Psoas muscle (tissue), 8 donors: ENCODE measurements around the gene RPS27. TPM values are rescaled to one million over a fixed set of nuclear protein-coding genes. Genes with fewer than 3 reads are reported as not detected.

ENCODE experiments used
- ATAC-seq, 4 donors: fragments of 200-7000 bp; cut with Tn5 transposase; one replicate each; pipeline ENCODE4 v1.9.1; 2020; ENCODE audit warnings: moderate library complexity in 3 of 4, mild to moderate bottlenecking in 2 of 4
- DNase-seq, 2 donors: peaks; one replicate each; pipeline ENCODE4 v3.0.0-alpha.2; 2020
- H3K27ac ChIP-seq: fragments of 200-600 bp; one replicate; pipeline ENCODE4 v1.8.0; 2022
- H3K27me3 ChIP-seq, 3 donors: fragments of 200-600 bp in 1 of 3; one replicate each; pipeline versions ENCODE4 v1.6.1 to v1.8.0; 2013 to 2022; ENCODE audit warnings: low read length in 2 of 3, mild to moderate bottlenecking in 2 of 3, moderate library complexity in 1 of 3; ENCODE audit not compliant: insufficient read depth in 3 of 3
- H3K36me3 ChIP-seq, 2 donors: fragments of 200-600 bp in 1 of 2; one replicate each; pipeline versions ENCODE4 v1.6.1 to v1.8.0; 2013 to 2022; ENCODE audit warnings: low read depth in 1 of 2, mild to moderate bottlenecking in 1 of 2, moderate library complexity in 1 of 2; ENCODE audit not compliant: insufficient read depth in 1 of 2
- H3K4me1 ChIP-seq: fragments of 200-600 bp; one replicate; pipeline ENCODE4 v1.8.0; 2022
- H3K4me3 ChIP-seq: fragments of 200-600 bp; one replicate; pipeline ENCODE4 v1.8.0; 2022; ENCODE audit warnings: mild to moderate bottlenecking
- H3K9me3 ChIP-seq: fragments of 200-600 bp; one replicate; pipeline ENCODE4 v1.8.0; 2022
- WGBS, 3 donors: extraction: QIAGEN DNeasy Blood & Tissue Kit; methylation state at CpG; one replicate each; pipeline versions ENCODE4 v1.1.6 to v1.1.7; 2013; 5-methylcytosine and 5-hydroxymethylcytosine counted together
- intact Hi-C, 2 donors: fragments of 100-400 bp; cut with DNase I; formaldehyde crosslinking; loops; one replicate each; pipeline versions ENCODE4 v1.11.0 to v1.14.2; 2022
- long read RNA-seq, 2 donors: library from polyadenylated mRNA; unstranded; transcript quantifications; one replicate each; pipeline ENCODE4 v2.0.0, GENCODE V29; 2021
- polyA plus RNA-seq, 3 donors: library from polyadenylated mRNA; stranded (reverse); fragments of 200-250 nt; gene quantifications; one replicate each; pipeline ENCODE4 v1.2.3, GENCODE V29; 2013
- total RNA-seq, 4 donors: library from RNA; stranded (reverse); fragmentation: NEBNext Ultra II Directional in 2 of 4; extraction: Animal tissue kit (Norgen Biotek cat#: 25700) in 2 of 4; gene quantifications; one replicate each; pipeline versions ENCODE4 v1.2.1 to v1.2.4, GENCODE V29; 2021 to 2023
- TF ChIP-seq, protein P1 (sequence below): fragments of 200-600 bp; IDR thresholded peaks from one replicate; pipeline ENCODE4 v1.8.0; 2022; ENCODE audit warnings: antibody characterized with exemption
- donor health status: healthy with polysubstance abuse.
- donor health status: DM: no; HTN: no; CAD: no; lungs with moderate emphysema.
- donor health status: Bipolar disorder and iron deficiency.
- donor health status: healthy.
- donor health status: DM: yes; HTN: yes; CAD: no.
- donor health status: DM: no; HTN: no; CAD: no.
- donor health status: DM: no; HTN: no; CAD: no.
- donor health status: DM: yes; HTN: yes; CAD: no.

The RPS27 gene
- 1,000 to 10,000 TPM in 2 of 4 donors, 100 to 1,000 TPM in 2; 653 to 1,325 (median 1,012) TPM for total RNA-seq
- 1,000 to 10,000 TPM; 7,773 to 8,046 (median 8,035) TPM for polyA plus RNA-seq
- long read RNA-seq, donor 1, transcript RPS27-201 (4 exons, 359 nt), result major isoform, 251 of 267 reads
- long read RNA-seq, donor 1, transcript RPS27-204 (4 exons, 573 nt), result minor isoform, 11 of 267 reads
- long read RNA-seq, donor 1, partial matches to known transcripts, result 0 of 267 reads
- long read RNA-seq, donor 1, other reads (novel, unspliced or antisense), result 0 of 267 reads
- long read RNA-seq, donor 2, transcript RPS27-204 (4 exons, 573 nt), result major isoform, 34 of 47 reads
- long read RNA-seq, donor 2, transcript RPS27-205 (5 exons, 467 nt), result minor isoform, 9 of 47 reads
- long read RNA-seq, donor 2, partial matches to known transcripts, result 0 of 47 reads
- long read RNA-seq, donor 2, other reads (novel, unspliced or antisense), result 1 of 47 reads

DNA sequence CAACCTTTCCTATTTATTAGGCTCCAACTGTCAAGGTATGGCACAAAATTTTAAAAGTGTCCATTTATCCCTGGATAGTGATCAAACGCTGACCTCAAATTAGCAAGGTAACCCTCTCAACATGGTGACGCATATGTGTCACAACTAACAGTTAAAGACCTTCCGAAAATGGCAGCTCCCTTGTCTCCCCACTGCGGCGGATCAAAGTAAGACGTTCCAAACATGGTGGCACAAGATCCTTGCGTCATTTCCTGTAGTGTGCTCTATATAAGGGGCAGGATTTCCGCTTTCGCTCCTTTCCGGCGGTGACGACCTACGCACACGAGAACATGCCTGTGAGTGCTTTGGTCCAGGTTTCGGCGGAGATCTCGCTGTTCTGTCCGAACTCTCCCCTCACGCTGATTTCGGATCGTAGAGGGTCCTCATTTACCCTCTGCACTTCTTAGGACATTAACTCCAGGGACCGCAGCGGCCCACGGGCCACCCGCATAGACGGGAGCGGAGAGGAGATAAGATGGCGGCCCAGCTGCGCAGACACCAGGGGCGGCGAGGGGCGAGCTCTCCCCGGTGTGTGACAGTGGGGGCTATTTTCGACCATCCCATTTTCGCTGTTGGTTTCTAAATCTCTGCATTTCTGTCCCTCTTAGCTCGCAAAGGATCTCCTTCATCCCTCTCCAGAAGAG, at the start of gene RPS27:
Gene RPS27 (plus strand): TSS at position 295 of the 683 bp plus-strand sequence. CDS start 35 bp downstream, at position 330.
- WGBS, 3 donors, result 0 to 1% (median 0%) methylated on average over 36 of the region's 36 CpGs
- peak within 1 kb of the TSS; percentile 93 for H3K4me3 ChIP-seq
- no peaks in the 10 kb centered on the region for H3K27me3 ChIP-seq
- ATAC-seq (peak; percentile 82 to 85 (median 84)), DNase-seq (peak; percentile 86 to 93)
- peak within 1 kb of the TSS; percentile 98 for H3K27ac ChIP-seq
- intact Hi-C loops, result loop anchor here in 1 of 2 donors (10.0 kb wide), 1 partner anchor 284 kb away; the partner anchor contains the start of gene HAX1
- H3K9me3 ChIP-seq, result no peaks in the 10 kb centered on the region
- peaks cover 10 to 45% of the 10 kb centered on the region in 2 donors for H3K36me3 ChIP-seq
- TF ChIP-seq, protein P1, sequence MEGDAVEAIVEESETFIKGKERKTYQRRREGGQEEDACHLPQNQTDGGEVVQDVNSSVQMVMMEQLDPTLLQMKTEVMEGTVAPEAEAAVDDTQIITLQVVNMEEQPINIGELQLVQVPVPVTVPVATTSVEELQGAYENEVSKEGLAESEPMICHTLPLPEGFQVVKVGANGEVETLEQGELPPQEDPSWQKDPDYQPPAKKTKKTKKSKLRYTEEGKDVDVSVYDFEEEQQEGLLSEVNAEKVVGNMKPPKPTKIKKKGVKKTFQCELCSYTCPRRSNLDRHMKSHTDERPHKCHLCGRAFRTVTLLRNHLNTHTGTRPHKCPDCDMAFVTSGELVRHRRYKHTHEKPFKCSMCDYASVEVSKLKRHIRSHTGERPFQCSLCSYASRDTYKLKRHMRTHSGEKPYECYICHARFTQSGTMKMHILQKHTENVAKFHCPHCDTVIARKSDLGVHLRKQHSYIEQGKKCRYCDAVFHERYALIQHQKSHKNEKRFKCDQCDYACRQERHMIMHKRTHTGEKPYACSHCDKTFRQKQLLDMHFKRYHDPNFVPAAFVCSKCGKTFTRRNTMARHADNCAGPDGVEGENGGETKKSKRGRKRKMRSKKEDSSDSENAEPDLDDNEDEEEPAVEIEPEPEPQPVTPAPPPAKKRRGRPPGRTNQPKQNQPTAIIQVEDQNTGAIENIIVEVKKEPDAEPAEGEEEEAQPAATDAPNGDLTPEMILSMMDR, result no peak
- peaks cover 25% of the 10 kb centered on the region for H3K4me1 ChIP-seq

DNA sequence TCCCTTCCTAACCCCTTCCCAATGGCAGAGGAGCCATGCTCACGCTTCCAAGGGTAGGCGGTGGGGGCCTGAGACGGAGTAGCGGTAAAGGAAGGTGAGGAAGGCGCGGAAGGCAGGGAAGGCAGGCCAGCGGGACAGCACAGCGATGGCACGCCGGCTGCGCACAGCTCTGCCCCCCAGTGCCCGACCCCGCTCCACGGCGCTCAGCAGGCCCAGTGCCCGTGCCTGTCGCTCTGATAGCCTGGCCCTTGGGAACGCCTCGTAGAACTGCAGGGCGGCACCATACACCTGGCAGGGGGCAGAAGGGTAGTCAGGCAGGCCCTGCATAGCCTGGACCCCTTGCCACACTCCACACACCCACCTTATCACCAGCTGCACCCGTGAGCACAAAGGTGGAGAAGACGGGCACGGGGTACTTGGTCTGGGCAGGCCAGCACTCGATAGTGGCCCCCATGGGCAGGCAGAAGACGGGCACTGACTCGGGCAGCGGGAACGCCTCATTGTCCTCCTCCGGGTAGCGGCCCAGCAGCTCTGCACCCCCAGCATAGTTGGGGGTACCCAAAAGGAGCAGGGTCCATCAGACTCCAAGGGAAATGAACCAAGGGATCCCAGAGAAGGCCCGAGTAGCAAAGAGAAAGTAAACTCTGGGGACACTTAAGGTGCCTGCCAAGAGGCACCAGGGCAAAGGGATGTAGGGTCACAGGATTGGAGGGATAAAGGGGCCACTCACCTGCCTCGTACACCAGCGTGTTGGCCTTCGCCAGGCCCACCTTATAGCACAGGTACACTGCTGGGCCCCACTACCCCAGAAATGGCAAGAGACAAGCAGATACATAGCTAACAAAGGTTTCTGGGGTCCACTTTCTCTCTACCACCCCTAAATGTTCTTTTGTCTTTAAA, 48.5 kb upstream of the RPS27 start:
- intact Hi-C loops, result loop anchor here (2.0 to 10.0 kb wide), 3 partner anchors 17 to 267 kb away; partner anchors contain the start of genes ILF2 (in 1 of the 2) and NPR1 (in 1 of the 2)
- no peaks in the 10 kb centered on the region for H3K9me3 ChIP-seq
- WGBS, 3 donors, result 93 to 94% (median 94%) methylated on average over 34 of the region's 34 CpGs
- no peaks in the 10 kb centered on the region for H3K27me3 ChIP-seq
- DNase-seq (no peak), ATAC-seq (no peak)
- H3K27ac ChIP-seq, result no peak overlapping the region
- peaks cover 21% of the 10 kb centered on the region for H3K4me1 ChIP-seq
- no peak overlapping the region for H3K4me3 ChIP-seq
- TF ChIP-seq, protein P1, result no peak
- peaks cover 7 to 59% of the 10 kb centered on the region in 2 donors for H3K36me3 ChIP-seq

DNA sequence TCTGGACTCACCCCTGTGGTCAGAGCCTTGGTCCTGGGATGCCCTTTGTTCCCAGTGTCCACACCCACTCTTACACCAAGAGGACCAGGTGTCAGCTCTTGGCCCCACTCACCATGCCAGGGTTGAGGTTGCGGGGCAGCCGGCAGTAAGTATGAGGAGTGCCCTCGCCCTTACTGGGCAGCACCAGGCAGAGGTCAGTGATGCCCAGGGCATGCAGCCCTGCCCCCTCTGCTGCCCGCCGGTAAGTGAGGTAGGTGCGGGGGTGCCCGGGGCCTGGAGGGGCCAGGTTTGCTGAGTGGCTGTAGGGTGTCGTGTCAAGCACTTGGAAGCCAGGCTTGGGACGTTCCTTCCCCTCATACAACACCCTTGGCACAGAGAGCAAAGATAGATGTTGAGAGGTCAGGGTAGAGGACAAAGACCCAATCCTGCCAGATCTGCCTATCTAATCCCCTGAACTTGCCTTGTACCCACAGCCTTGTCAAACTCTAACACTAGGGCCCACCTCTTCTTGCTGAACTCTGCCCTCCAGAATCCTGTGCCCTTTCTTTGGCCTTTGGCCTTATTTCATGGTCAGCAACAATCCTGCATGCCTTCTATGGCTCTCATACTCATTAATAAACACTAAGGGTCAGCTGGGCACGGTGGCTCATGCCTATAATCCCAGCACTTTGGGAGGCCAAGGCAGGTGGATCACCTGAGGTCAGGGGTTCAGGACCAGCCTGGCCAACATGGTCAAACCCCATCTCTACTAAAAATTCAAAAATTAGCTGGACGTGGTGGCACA, 47.6 kb upstream of the RPS27 start:
- WGBS, 3 donors, result 67 to 82% (median 68%) methylated on average over 11 of the region's 11 CpGs
- Histone ChIP-seq H3K27ac (no peak overlapping the region), H3K27me3 (no peaks in the 10 kb centered on the region), H3K9me3 (no peaks in the 10 kb centered on the region), H3K4me1 (peaks cover 24% of the 10 kb centered on the region), H3K4me3 (no peak overlapping the region), H3K36me3 (peaks cover 7 to 59% of the 10 kb centered on the region in 2 donors)
- no peak for ATAC-seq
- TF ChIP-seq, protein P1, result no peak
- intact Hi-C loops, result loop anchor here (2.0 to 10.0 kb wide), 3 partner anchors 18 to 268 kb away; partner anchors contain the start of genes ILF2 (in 1 of the 2) and NPR1 (in 1 of the 2)
- DNase-seq, result no peak
